ENCODE data around the gene SEC62. TPM values are rescaled to one million over a fixed set of nuclear protein-coding genes. Genes with fewer than 3 reads are reported as not detected.

The SEC62 gene
- total RNA-seq, 1 experiment from 2014 or later: 51.2 TPM

DNA sequence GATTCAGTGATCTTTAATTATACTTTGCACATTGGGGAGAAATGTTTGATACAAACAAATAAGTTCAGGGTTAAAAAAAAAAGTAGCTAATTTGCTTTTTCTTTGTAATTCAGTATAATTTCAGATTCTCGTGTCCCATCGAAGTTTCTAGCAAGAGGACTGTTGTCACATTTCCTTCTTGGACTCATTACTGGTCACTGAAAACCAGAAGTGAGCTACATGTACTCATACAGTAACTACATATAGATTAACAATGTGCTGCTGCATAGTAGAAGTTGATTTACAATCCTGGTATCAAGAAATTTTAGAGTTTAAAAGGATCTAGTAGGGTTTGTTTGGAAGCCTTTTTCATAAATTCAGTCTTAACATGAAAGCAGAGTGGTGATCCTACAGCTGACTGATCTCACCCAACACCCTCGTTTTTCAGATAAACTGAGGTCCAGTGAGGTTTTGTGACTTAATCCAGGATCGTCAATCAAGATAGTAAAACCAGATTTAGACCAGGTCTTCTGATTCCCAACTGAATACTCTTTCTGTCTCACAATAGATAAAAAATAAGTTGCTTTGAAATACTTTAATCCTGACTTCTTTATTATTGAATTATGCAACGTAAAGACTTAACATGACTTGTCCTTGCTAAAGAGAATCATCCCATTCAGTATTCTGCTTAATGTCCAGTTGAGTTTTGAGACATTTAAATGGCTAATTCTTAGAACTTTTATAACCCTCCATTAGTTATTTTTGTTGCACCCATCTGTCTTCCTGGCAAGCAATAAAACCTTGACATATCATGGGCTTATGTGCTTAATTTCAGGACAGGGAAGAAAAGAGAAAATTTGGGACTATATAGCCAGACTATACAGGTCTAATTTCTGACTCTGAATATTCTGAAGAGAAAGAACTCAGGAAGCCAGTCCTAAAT, 2.8 kb downstream of the SEC62 start:
- peak overlapping the region; percentile 73; the same call in 1 of the 2 replicates for H3K27ac Mint-ChIP-seq
- peak overlapping the region; percentile 82; the same call in 1 of the 2 replicates for H3K4me3 Mint-ChIP-seq
- ChIA-PET POLR2A (no interaction called here), CTCF (no interaction called here)
- no peaks in the 10 kb centered on the region; the same call in 1 of the 2 replicates for H3K27me3 Mint-ChIP-seq (ENCODE audit: low read depth)
- H3K9me3 Mint-ChIP-seq: no peaks in the 10 kb centered on the region
- no peak for DNase-seq (ENCODE audit: low spot score)
- H3K4me1 Mint-ChIP-seq: peaks cover 33% of the 10 kb centered on the region
- ATAC-seq: no peak
- TF ChIP-seq OVOL2 (CRISPR knock-in tag; IDR thresholded peaks at IDR 0.05; ENCODE audit: borderline replicate concordance): no peak
- TF ChIP-seq, protein P1, sequence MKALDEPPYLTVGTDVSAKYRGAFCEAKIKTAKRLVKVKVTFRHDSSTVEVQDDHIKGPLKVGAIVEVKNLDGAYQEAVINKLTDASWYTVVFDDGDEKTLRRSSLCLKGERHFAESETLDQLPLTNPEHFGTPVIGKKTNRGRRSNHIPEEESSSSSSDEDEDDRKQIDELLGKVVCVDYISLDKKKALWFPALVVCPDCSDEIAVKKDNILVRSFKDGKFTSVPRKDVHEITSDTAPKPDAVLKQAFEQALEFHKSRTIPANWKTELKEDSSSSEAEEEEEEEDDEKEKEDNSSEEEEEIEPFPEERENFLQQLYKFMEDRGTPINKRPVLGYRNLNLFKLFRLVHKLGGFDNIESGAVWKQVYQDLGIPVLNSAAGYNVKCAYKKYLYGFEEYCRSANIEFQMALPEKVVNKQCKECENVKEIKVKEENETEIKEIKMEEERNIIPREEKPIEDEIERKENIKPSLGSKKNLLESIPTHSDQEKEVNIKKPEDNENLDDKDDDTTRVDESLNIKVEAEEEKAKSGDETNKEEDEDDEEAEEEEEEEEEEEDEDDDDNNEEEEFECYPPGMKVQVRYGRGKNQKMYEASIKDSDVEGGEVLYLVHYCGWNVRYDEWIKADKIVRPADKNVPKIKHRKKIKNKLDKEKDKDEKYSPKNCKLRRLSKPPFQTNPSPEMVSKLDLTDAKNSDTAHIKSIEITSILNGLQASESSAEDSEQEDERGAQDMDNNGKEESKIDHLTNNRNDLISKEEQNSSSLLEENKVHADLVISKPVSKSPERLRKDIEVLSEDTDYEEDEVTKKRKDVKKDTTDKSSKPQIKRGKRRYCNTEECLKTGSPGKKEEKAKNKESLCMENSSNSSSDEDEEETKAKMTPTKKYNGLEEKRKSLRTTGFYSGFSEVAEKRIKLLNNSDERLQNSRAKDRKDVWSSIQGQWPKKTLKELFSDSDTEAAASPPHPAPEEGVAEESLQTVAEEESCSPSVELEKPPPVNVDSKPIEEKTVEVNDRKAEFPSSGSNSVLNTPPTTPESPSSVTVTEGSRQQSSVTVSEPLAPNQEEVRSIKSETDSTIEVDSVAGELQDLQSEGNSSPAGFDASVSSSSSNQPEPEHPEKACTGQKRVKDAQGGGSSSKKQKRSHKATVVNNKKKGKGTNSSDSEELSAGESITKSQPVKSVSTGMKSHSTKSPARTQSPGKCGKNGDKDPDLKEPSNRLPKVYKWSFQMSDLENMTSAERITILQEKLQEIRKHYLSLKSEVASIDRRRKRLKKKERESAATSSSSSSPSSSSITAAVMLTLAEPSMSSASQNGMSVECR (CRISPR knock-in tag; IDR thresholded peaks at IDR 0.05; ENCODE audit: borderline replicate concordance): no peak
- TF ChIP-seq FOXP1 (CRISPR knock-in tag; IDR thresholded peaks at IDR 0.05; ENCODE audit: borderline replicate concordance): no peak
- TF ChIP-seq ERG (CRISPR knock-in tag; IDR thresholded peaks at IDR 0.05): no peak
- TF ChIP-seq ESRRA (CRISPR knock-in tag; IDR thresholded peaks at IDR 0.05; ENCODE audit: borderline replicate concordance): no peak
- no peak for TF ChIP-seq PREB (CRISPR knock-in tag; IDR thresholded peaks at IDR 0.05; ENCODE audit: borderline replicate concordance)
- TF ChIP-seq ZBTB21 (CRISPR knock-in tag; IDR thresholded peaks at IDR 0.05; ENCODE audit: borderline replicate concordance): no peak
- no peak for TF ChIP-seq TCF7 (CRISPR knock-in tag; IDR thresholded peaks at IDR 0.05; ENCODE audit: low read depth)
- no peak for TF ChIP-seq NFYB (CRISPR knock-in tag; conservative IDR thresholded peaks at IDR 0.05; ENCODE audit: low read depth)
- TF ChIP-seq ZNF425 (CRISPR knock-in tag; conservative IDR thresholded peaks at IDR 0.05): no peak
- TF ChIP-seq, protein P2, sequence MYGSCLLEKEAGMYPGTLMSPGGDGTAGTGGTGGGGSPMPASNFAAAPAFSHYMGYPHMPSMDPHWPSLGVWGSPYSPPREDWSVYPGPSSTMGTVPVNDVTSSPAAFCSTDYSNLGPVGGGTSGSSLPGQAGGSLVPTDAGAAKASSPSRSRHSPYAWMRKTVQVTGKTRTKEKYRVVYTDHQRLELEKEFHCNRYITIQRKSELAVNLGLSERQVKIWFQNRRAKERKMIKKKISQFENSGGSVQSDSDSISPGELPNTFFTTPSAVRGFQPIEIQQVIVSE (CRISPR knock-in tag; IDR thresholded peaks at IDR 0.05; ENCODE audit: borderline replicate concordance): no peak
- TF ChIP-seq AFF4 (CRISPR knock-in tag; IDR thresholded peaks at IDR 0.05; ENCODE audit: borderline replicate concordance): no peak
- TF ChIP-seq SMAD3 (CRISPR knock-in tag; IDR thresholded peaks at IDR 0.05; ENCODE audit: borderline replicate concordance): no peak
- TF ChIP-seq ZNF263 (CRISPR knock-in tag; IDR thresholded peaks at IDR 0.05; ENCODE audit: low read depth): no peak
- TF ChIP-seq NFATC4 (CRISPR knock-in tag; IDR thresholded peaks at IDR 0.05): no peak
- TF ChIP-seq CBFB (CRISPR knock-in tag; IDR thresholded peaks at IDR 0.05; ENCODE audit: low read depth): no peak
- TF ChIP-seq, protein P3, sequence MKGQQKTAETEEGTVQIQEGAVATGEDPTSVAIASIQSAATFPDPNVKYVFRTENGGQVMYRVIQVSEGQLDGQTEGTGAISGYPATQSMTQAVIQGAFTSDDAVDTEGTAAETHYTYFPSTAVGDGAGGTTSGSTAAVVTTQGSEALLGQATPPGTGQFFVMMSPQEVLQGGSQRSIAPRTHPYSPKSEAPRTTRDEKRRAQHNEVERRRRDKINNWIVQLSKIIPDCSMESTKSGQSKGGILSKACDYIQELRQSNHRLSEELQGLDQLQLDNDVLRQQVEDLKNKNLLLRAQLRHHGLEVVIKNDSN (CRISPR knock-in tag; IDR thresholded peaks at IDR 0.05): no peak
- peaks cover 2% of the 10 kb centered on the region; the same call in 1 of the 2 replicates for H3K36me3 Mint-ChIP-seq

Data from WTC11 (cell line).